Muscle layer of colon (tissue), 2 donors: ENCODE data around the gene MIGA1.
"Not testable (repeated sequence)": the region's sequence is repeated elsewhere in the genome, so short reads cannot be mapped to it uniquely, and the experiment has no call there.

Source experiments
- H3K27ac ChIP-seq: one replicate; pipeline ENCODE4 v1.7.0; 2013; ENCODE audit warnings: low read depth, mild to moderate bottlenecking, low read length, moderate library complexity
- H3K27me3 ChIP-seq, 2 donors: one replicate each; pipeline ENCODE4 v1.7.0; 2013; ENCODE audit warnings: low read length in 2 of 2, mild to moderate bottlenecking in 2 of 2; ENCODE audit not compliant: insufficient read depth in 2 of 2, control insufficient read depth in 1 of 2
- H3K36me3 ChIP-seq: one replicate; pipeline ENCODE4 v1.7.0; 2013; ENCODE audit warnings: mild to moderate bottlenecking, low read length; ENCODE audit not compliant: insufficient read depth
- H3K4me1 ChIP-seq: one replicate; pipeline ENCODE4 v1.7.0; 2013; ENCODE audit warnings: mild to moderate bottlenecking, low read length; ENCODE audit not compliant: insufficient read depth
- H3K4me3 ChIP-seq, 2 donors: one replicate each; pipeline ENCODE4 v1.7.0; 2013; ENCODE audit warnings: low read length in 2 of 2, low read depth in 1 of 2, mild to moderate bottlenecking in 1 of 2, moderate library complexity in 1 of 2
- H3K9ac ChIP-seq: one replicate; pipeline ENCODE4 v1.7.0; 2013; ENCODE audit warnings: low read length
- H3K9me3 ChIP-seq: one replicate; pipeline ENCODE4 v1.7.0; 2013; ENCODE audit warnings: mild to moderate bottlenecking, low read length
- donor health status: abdominal sarcoma.
- donor health status: Adenocarcinoma of cecum.

Gene MIGA1

GRCh38 chr1:77779529-77780281, at the start of gene MIGA1:
MIGA1 (plus strand) TSS chr1:77779649; CDS start chr1:77783253, 3,604 bp downstream.
- Histone ChIP-seq H3K4me3 (peak within 1 kb of the TSS; percentile 87 to 88), H3K9ac (peak within 1 kb of the TSS; percentile 83), H3K4me1 (peaks cover 3% of the 10 kb centered on the region), H3K9me3 (no peaks in the 10 kb centered on the region), H3K36me3 (no peaks in the 10 kb centered on the region), H3K27ac (peak within 1 kb of the TSS; percentile 83), H3K27me3 (no peaks in the 10 kb centered on the region)

GRCh38 chr1:77732090-77732489, 47.4 kb upstream of the MIGA1 start:
- Histone ChIP-seq H3K36me3 (peaks cover 27% of the 10 kb centered on the region), H3K27ac (no peak overlapping the region), H3K4me1 (no peaks in the 10 kb centered on the region), H3K9ac (no peak overlapping the region), H3K27me3 (no peaks in the 10 kb centered on the region), H3K9me3 (no peaks in the 10 kb centered on the region), H3K4me3 (no peak overlapping the region)

- no peak overlapping the region for H3K9ac ChIP-seq
- H3K27ac ChIP-seq: no peak overlapping the region
- H3K27me3 ChIP-seq: no peaks in the 10 kb centered on the region
- H3K36me3 ChIP-seq: no peaks in the 10 kb centered on the region
- no peak overlapping the region for H3K4me3 ChIP-seq
- no peaks in the 10 kb centered on the region for H3K4me1 ChIP-seq
- H3K9me3 ChIP-seq: no peaks in the 10 kb centered on the region
Measured at GRCh38 chr1:77739235-77739634, 40.2 kb upstream of the MIGA1 start.

DNA sequence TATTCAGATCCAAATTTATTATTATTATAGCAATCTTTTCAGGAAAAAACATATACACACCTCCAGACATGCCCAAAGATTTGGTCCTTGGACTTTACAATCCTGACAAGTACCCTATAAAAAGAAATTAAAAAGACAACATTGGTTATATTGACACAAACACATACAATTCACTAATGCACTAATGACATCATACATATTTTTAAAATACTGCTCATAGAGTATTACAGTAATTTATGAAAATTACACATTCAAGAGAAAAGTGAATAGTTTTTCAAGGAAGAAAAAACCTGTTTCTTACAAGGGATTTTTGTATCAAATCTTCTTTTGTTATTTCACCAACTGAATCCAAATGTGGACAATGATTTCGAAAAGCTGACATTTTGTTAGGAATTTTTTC, 38.1 kb upstream of the MIGA1 start:
- H3K9ac ChIP-seq: no peak overlapping the region
- H3K4me3 ChIP-seq: no peak overlapping the region
- H3K36me3 ChIP-seq: no peaks in the 10 kb centered on the region
- no peaks in the 10 kb centered on the region for H3K4me1 ChIP-seq
- H3K9me3 ChIP-seq: no peaks in the 10 kb centered on the region
- H3K27ac ChIP-seq: no peak overlapping the region
- H3K27me3 ChIP-seq: no peaks in the 10 kb centered on the region

- H3K9me3 ChIP-seq: no peaks in the 10 kb centered on the region
- H3K4me1 ChIP-seq: no peaks in the 10 kb centered on the region
- H3K9ac ChIP-seq: no peak overlapping the region
- no peaks in the 10 kb centered on the region for H3K36me3 ChIP-seq
- H3K27ac ChIP-seq: no peak overlapping the region
- H3K27me3 ChIP-seq: no peaks in the 10 kb centered on the region
- H3K4me3 ChIP-seq: no peak overlapping the region
Measured at GRCh38 chr1:77742011-77742555, 37.4 kb upstream of the MIGA1 start.

GRCh38 chr1:77744576-77744975, 34.9 kb upstream of the MIGA1 start:
- Histone ChIP-seq H3K4me3 (no peak overlapping the region), H3K36me3 (no peaks in the 10 kb centered on the region), H3K9me3 (no peaks in the 10 kb centered on the region), H3K27ac (no peak overlapping the region), H3K9ac (no peak overlapping the region), H3K27me3 (no peaks in the 10 kb centered on the region), H3K4me1 (no peaks in the 10 kb centered on the region)

GRCh38 chr1:77749489-77749888, 30.0 kb upstream of the MIGA1 start:
- not testable (repeated sequence) for H3K36me3 ChIP-seq

GRCh38 chr1:77756052-77756754, 23.2 kb upstream of the MIGA1 start:
- H3K36me3 ChIP-seq: no peaks in the 10 kb centered on the region
- no peak overlapping the region for H3K27ac ChIP-seq
- H3K9me3 ChIP-seq: no peaks in the 10 kb centered on the region
- no peak overlapping the region for H3K4me3 ChIP-seq
- H3K27me3 ChIP-seq: no peaks in the 10 kb centered on the region
- H3K9ac ChIP-seq: no peak overlapping the region
- peaks cover 13% of the 10 kb centered on the region for H3K4me1 ChIP-seq

More at GRCh38 chr1:77749489-77749888, 30.0 kb upstream of the MIGA1 start:
- H3K9ac ChIP-seq, H3K9me3 ChIP-seq, H3K27me3 ChIP-seq, H3K27ac ChIP-seq, H3K4me3 ChIP-seq, H3K4me1 ChIP-seq: not testable (repeated sequence)

GRCh38 chr1:77757066-77757584, 22.3 kb upstream of the MIGA1 start:
- Histone ChIP-seq H3K27me3 (no peaks in the 10 kb centered on the region), H3K36me3 (no peaks in the 10 kb centered on the region), H3K4me1 (peaks cover 13% of the 10 kb centered on the region), H3K9me3 (no peaks in the 10 kb centered on the region), H3K9ac (no peak overlapping the region), H3K27ac (no peak overlapping the region), H3K4me3 (no peak overlapping the region)

- no peak overlapping the region for H3K27ac ChIP-seq
- H3K27me3 ChIP-seq: no peaks in the 10 kb centered on the region
- no peak overlapping the region for H3K9ac ChIP-seq
- no peaks in the 10 kb centered on the region for H3K9me3 ChIP-seq
- no peak overlapping the region for H3K4me3 ChIP-seq
- H3K4me1 ChIP-seq: peaks cover 13% of the 10 kb centered on the region
- H3K36me3 ChIP-seq: no peaks in the 10 kb centered on the region
Measured at GRCh38 chr1:77757603-77758002, 21.8 kb upstream of the MIGA1 start.

GRCh38 chr1:77759071-77760028, 20.1 kb upstream of the MIGA1 start, which contains the start of gene USP33:
USP33 (minus strand) TSS chr1:77759852; CDS start chr1:77741697, 18,155 bp downstream.
- Histone ChIP-seq H3K9ac (peak within 1 kb of the TSS; percentile 25), H3K4me1 (peaks cover 13% of the 10 kb centered on the region), H3K36me3 (no peaks in the 10 kb centered on the region)

More at GRCh38 chr1:77759071-77760028, 20.1 kb upstream of the MIGA1 start, which contains the start of gene USP33:
- Histone ChIP-seq H3K27ac (peak within 1 kb of the TSS; percentile 71), H3K9me3 (no peaks in the 10 kb centered on the region), H3K4me3 (peak within 1 kb of the TSS; percentile 80 to 87), H3K27me3 (no peaks in the 10 kb centered on the region)
